GM19397 (cell line): ENCODE results near the gene LRFN3.
A peak's percentile ranks its signal among the peaks of the same experiment; 100 is the strongest.
"Not testable (repeated sequence)": the region's sequence is repeated elsewhere in the genome, so short reads cannot be mapped to it uniquely, and the experiment has no call there.

Experiments
- ATAC-seq: cut with Tn5 transposase; IDR thresholded peaks from one replicate; pipeline ENCODE4 v1.9.1; 2021; ENCODE audit warnings: mild to moderate bottlenecking, moderate library complexity; ENCODE audit not compliant: unreplicated experiment

The LRFN3 gene

GRCh38 chr19:35935911-35936737, at the start of gene LRFN3:
LRFN3 (plus strand) TSS chr19:35936374; CDS start chr19:35939426, 3,052 bp downstream.
- ATAC-seq: no peak

DNA sequence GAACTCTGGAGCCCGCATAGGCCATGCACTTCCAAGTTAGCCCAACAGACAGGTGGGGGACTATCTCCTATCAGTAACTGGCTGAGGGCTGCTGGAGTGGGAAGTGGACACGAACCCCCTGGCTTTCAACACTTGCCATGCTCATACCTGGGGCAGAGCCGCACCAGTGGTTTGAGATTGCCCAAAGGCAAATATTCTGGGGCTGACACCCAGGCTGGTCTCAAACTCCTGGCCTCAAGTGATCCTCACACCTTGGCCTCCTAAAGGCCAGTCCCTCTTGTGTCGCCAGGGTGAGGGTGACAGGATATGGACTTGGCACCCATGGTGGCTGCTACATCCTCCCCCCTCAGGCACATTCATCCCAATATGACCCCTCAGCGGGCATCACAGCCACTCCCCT, 49.0 kb upstream of the LRFN3 start:
- no peak for ATAC-seq

GRCh38 chr19:35888398-35888797, 47.8 kb upstream of the LRFN3 start:
- ATAC-seq: no peak

GRCh38 chr19:35889370-35890112, 46.6 kb upstream of the LRFN3 start:
- ATAC-seq: no peak

GRCh38 chr19:35890113-35890650, 46.0 kb upstream of the LRFN3 start:
- ATAC-seq: no peak

GRCh38 chr19:35891819-35892218, 44.4 kb upstream of the LRFN3 start:
- not testable (repeated sequence) for ATAC-seq

GRCh38 chr19:35894342-35894741, 41.8 kb upstream of the LRFN3 start:
- ATAC-seq: no peak

DNA sequence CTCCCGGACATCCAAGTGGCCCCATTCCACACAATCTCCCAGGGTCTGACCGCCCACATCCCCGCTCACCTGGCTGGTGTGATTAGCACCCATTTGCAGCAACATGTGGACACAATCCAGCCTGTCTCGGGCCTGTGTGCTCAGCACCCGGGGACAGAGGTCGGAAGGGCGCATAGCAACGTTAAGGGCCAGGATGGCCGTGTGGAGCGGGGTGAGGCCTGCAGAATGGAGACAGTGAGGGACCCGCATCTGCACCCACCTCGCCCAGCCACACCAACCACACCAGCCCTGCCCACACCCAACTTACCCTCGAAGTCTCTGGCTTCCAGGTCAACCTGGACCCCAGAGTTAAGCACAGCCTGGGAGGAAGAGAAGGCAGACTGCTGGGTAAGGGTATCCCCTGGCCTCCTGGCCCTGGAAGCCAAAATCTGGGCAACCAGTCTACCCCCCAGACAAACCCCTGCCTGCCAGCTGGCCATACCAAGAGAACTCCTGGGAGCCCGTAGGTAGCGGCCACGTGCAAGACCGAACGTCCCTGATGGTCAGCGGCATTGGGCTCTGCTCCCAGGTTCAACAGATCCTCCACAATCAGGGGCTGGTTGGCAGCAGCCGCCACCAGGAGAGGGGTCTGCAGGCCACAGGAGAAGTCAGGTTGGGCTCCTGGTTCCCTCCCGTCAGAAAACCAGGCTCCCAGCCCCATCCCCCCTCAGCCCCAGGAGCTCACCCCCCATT, 40.1 kb upstream of the LRFN3 start:
- no peak for ATAC-seq

- no peak for ATAC-seq
Observed at GRCh38 chr19:35896643-35897040, 39.5 kb upstream of the LRFN3 start.

GRCh38 chr19:35897706-35898451, 38.3 kb upstream of the LRFN3 start:
- no peak for ATAC-seq

DNA sequence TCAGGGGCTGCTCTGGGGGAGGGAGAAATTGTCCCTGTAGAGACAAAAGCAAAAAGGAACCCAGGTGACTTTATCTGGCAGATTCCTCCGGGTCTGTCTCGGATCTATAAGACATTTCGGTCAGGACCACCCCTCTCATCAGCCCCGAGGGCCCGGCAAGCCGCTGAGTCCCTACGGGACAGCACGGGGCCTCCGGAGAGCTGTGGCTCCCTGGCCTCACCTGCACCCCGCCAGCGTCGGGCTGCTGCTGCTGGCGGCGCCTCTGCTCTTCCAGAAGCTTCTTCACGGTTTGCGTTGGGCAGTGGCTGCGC, 37.7 kb upstream of the LRFN3 start:
- ATAC-seq: no peak

GRCh38 chr19:35899547-35900214, 36.5 kb upstream of the LRFN3 start:
- peak; percentile 49 for ATAC-seq

- ATAC-seq: no peak
Observed at GRCh38 chr19:35901055-35901644, 35.0 kb upstream of the LRFN3 start.

GRCh38 chr19:35901854-35902661, 34.1 kb upstream of the LRFN3 start, which contains the start of gene HCST:
HCST (plus strand) TSS chr19:35902529; CDS start chr19:35902594, 65 bp downstream.
- ATAC-seq: no peak

DNA sequence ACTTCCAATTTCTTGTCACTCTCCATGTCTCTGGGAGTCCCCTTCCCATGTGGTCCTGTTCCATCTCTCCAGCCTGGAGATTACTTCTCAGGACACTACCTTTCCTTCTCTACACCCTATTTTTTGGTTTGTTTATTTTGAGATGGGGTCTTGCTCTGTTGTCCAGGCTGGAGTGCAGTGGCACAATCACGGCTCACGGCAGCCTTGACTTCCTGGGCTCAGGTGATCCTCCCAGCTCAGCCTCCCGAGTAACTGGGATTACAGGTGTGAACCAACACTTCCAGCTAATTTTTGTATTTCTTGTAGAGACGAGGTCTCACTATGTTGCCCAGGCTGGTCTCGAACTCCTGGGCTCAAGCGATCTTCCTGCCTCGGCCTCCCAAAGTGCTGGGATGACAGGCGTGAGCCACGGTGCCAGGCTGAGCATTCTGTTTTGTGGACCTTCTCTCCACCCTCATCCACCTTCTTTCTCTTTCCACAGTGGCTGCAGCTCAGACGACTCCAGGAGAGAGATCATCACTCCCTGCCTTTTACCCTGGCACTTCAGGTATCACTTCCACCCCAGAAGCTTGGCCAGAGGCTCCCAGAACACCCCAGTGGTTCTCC, 33.2 kb upstream of the LRFN3 start:
- ATAC-seq: no peak

- peak; percentile 34 for ATAC-seq
Observed at GRCh38 chr19:35903550-35904179, 32.5 kb upstream of the LRFN3 start.

DNA sequence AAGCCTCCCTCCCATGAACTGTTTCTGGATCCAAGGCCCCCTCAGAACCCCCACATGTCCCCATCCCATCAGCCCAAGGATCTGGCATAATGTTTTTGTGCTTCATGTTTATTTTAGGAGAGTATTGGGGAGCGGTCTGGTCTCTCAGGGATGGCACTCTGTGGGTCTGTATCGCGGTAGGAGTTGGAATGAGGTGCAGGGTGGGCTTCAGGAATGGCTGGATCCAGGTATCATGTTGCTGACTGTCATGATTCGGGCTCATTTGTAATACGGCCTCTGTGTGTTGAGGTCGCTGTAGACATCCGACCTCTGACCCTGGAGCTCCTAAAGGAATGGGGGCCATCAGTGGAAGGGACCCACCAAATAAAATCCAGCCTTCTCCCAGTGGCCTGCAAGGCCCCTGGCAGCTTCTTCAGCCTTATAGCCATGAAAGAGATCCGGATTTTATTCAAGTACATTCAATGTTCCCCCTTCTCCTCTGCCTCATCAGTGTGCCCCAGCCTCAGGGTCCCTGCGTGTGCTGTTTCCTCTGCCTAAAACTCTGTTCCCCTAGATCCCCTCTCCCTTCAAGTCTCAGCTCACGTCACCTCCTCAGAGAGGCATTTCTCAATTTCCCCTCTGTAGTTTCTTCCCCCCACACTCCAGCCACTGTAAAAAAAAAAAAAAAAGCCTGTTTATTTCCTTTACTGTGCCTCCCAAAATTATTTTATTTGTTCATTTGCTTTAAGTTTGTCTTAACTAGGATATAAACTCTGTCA, 31.7 kb upstream of the LRFN3 start:
- ATAC-seq: no peak
